Ovary (tissue), 3 donors: ENCODE data around the gene RNF111.

Experiments
- EP300 ChIP-seq: sonication (generic); formaldehyde crosslinking; IDR thresholded peaks from one replicate; pipeline ENCODE4 v1.6.1; 2017; ENCODE audit warnings: antibody characterized with exemption
- POLR2A ChIP-seq: fragments of 450-650 bp; IDR thresholded peaks from one replicate; pipeline ENCODE4 v1.6.1; 2017; ENCODE audit warnings: antibody characterized with exemption, mild to moderate bottlenecking, moderate library complexity
- TF ChIP-seq, protein P1 (sequence below), 3 donors: fragments of 450-650 bp in 2 of 3; fragments of 200-600 bp in 1 of 3; IDR thresholded peaks; one replicate each; pipeline versions ENCODE4 v1.5.1 to v1.8.0; 2016 to 2022; ENCODE audit warnings: antibody characterized with exemption in 3 of 3, mild to moderate bottlenecking in 1 of 3
- donor health status: DM: no; HTN: no; CAD: no.

DNA sequence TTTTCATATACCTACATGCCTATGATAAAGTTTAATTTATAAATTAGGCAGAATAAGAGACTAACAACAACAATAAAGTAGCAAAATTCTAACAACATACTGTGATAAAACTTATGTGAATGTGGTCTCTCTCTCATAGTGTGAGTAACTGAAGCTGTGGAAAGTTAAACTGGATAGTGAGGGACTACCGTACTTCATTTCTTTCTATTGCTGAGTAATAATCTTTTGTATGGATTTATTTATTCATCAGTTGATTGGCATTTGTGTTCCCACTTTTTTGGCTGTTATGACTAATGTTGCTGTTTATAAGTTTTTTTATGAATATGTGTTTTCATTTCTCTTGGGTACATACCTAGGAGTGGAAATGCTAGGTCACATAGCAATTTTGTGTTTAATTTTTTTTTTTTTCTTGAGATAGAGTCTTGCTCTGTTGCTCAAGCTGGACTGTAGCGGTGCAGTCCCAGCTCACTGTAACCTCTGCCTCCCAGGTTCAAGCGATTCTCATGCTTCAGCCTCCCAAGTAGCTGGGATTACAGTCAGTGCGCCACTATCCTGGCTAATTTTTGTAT, 41.0 kb downstream of the RNF111 start:
- TF ChIP-seq, protein P1, sequence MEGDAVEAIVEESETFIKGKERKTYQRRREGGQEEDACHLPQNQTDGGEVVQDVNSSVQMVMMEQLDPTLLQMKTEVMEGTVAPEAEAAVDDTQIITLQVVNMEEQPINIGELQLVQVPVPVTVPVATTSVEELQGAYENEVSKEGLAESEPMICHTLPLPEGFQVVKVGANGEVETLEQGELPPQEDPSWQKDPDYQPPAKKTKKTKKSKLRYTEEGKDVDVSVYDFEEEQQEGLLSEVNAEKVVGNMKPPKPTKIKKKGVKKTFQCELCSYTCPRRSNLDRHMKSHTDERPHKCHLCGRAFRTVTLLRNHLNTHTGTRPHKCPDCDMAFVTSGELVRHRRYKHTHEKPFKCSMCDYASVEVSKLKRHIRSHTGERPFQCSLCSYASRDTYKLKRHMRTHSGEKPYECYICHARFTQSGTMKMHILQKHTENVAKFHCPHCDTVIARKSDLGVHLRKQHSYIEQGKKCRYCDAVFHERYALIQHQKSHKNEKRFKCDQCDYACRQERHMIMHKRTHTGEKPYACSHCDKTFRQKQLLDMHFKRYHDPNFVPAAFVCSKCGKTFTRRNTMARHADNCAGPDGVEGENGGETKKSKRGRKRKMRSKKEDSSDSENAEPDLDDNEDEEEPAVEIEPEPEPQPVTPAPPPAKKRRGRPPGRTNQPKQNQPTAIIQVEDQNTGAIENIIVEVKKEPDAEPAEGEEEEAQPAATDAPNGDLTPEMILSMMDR (IDR thresholded peaks at IDR 0.05), result no peak
- TF ChIP-seq POLR2A, result no peak
- no peak for TF ChIP-seq EP300
